ENCODE results near the gene CHKB. TPM values are rescaled to one million over a fixed set of nuclear protein-coding genes. Genes with fewer than 3 reads are reported as not detected.

CHKB gene
- total and polyA plus RNA-seq, 10 of the 15 experiments (the other 5 are each of a cell fraction or from before 2014, with no cell fraction given) = 10.0 to 93.9 (median 57.0) TPM

GRCh38 chr22:50607659-50608020, 25.0 kb upstream of the CHKB start:
- ChIA-PET POLR2A (no interaction called here), CTCF (no interaction called here), SMC1A (ENCODE audit: uncharacterized antibody, unreplicated experiment) (no interaction called here), RAD21 (ENCODE audit: unreplicated experiment) (no interaction called here)
- Histone ChIP-seq H3K4me1 (ENCODE audit: control insufficient read depth, insufficient read depth, low read length) (no peaks in the 10 kb centered on the region), H3K36me3 (ENCODE audit: control insufficient read depth in 2 of 2, insufficient read depth in 2 of 2, low read length in 1 of 2) (no peaks in the 10 kb centered on the region), H3K27me3 (replicated peaks in 1 of 2; ENCODE audit: control insufficient read depth in 2 of 2, insufficient read depth in 2 of 2, low read length in 1 of 2) (peaks cover 0 to 6% of the 10 kb centered on the region in 2 experiments; a peak in 3 of 4 replicates), H3K9me3 (replicated peaks; ENCODE audit: control insufficient read depth, insufficient read depth, low read length) (no peaks in the 10 kb centered on the region), H3K4me3 (no peak overlapping the region), H3K27ac (ENCODE audit: control insufficient read depth, insufficient read depth) (no peak overlapping the region), H2AFZ (ENCODE audit: control insufficient read depth, low read depth, low read length) (no peak overlapping the region), H4K20me1 (ENCODE audit: control insufficient read depth, insufficient read depth) (no peaks in the 10 kb centered on the region), H3K9ac (ENCODE audit: control insufficient read depth, insufficient read depth, low read length) (no peak overlapping the region), H3K4me2 (ENCODE audit: control insufficient read depth, insufficient read depth) (no peak overlapping the region), H3K79me2 (ENCODE audit: control insufficient read depth, insufficient read depth, low read length) (no peaks in the 10 kb centered on the region)
- WGBS (ENCODE audit: insufficient coverage, insufficient replicate concordance, low lambda C conversion rate, missing lambda C conversion rate) = 4% methylated on average over 6 of the region's 6 CpGs
- ATAC-seq (no peak), DNase-seq (ENCODE audit: low read depth, low spot score) (no peak), FAIRE-seq (no peak)
- TF ChIP-seq POU2F2 (IDR thresholded peaks at IDR 0.05; ENCODE audit: borderline replicate concordance, low read depth, low read length) = no peak
- TF ChIP-seq, protein P1, sequence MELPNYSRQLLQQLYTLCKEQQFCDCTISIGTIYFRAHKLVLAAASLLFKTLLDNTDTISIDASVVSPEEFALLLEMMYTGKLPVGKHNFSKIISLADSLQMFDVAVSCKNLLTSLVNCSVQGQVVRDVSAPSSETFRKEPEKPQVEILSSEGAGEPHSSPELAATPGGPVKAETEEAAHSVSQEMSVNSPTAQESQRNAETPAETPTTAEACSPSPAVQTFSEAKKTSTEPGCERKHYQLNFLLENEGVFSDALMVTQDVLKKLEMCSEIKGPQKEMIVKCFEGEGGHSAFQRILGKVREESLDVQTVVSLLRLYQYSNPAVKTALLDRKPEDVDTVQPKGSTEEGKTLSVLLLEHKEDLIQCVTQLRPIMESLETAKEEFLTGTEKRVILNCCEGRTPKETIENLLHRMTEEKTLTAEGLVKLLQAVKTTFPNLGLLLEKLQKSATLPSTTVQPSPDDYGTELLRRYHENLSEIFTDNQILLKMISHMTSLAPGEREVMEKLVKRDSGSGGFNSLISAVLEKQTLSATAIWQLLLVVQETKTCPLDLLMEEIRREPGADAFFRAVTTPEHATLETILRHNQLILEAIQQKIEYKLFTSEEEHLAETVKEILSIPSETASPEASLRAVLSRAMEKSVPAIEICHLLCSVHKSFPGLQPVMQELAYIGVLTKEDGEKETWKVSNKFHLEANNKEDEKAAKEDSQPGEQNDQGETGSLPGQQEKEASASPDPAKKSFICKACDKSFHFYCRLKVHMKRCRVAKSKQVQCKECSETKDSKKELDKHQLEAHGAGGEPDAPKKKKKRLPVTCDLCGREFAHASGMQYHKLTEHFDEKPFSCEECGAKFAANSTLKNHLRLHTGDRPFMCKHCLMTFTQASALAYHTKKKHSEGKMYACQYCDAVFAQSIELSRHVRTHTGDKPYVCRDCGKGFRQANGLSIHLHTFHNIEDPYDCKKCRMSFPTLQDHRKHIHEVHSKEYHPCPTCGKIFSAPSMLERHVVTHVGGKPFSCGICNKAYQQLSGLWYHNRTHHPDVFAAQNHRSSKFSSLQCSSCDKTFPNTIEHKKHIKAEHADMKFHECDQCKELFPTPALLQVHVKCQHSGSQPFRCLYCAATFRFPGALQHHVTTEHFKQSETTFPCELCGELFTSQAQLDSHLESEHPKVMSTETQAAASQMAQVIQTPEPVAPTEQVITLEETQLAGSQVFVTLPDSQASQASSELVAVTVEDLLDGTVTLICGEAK (IDR thresholded peaks at IDR 0.05; ENCODE audit: borderline replicate concordance) = no peak
- no peak for TF ChIP-seq ZZZ3 (IDR thresholded peaks at IDR 0.05; ENCODE audit: control insufficient read depth, insufficient read length, low read depth)
- no peak for TF ChIP-seq EGR1 (IDR thresholded peaks at IDR 0.05; ENCODE audit: borderline replicate concordance in 1 of 2, low read depth in 2 of 2, low read length in 2 of 2)
- TF ChIP-seq ZBTB11 (CRISPR knock-in tag; IDR thresholded peaks at IDR 0.05) = no peak
- no peak for TF ChIP-seq RCOR1 (conservative IDR thresholded peaks at IDR 0.05; ENCODE audit: low read depth, low read length)
- no peak for TF ChIP-seq BACH1 (IDR thresholded peaks at IDR 0.05; ENCODE audit: borderline replicate concordance)
- no peak for TF ChIP-seq RAD21 (IDR thresholded peaks at IDR 0.05; ENCODE audit: insufficient read depth, low read depth, low read length)
- no peak for TF ChIP-seq NRF1 (conservative IDR thresholded peaks at IDR 0.05; ENCODE audit: low read depth, low read length)
- TF ChIP-seq CREB1 (IDR thresholded peaks at IDR 0.05; ENCODE audit: low read depth) = no peak
- no peak for TF ChIP-seq SREBF1 (IDR thresholded peaks at IDR 0.05; ENCODE audit: low read length)
- TF ChIP-seq SPI1 (IDR thresholded peaks at IDR 0.05; ENCODE audit: borderline replicate concordance, insufficient read depth, low read depth, low read length) = no peak
- TF ChIP-seq ATF7 (IDR thresholded peaks at IDR 0.05; ENCODE audit: low read depth) = no peak
- TF ChIP-seq, protein P2, sequence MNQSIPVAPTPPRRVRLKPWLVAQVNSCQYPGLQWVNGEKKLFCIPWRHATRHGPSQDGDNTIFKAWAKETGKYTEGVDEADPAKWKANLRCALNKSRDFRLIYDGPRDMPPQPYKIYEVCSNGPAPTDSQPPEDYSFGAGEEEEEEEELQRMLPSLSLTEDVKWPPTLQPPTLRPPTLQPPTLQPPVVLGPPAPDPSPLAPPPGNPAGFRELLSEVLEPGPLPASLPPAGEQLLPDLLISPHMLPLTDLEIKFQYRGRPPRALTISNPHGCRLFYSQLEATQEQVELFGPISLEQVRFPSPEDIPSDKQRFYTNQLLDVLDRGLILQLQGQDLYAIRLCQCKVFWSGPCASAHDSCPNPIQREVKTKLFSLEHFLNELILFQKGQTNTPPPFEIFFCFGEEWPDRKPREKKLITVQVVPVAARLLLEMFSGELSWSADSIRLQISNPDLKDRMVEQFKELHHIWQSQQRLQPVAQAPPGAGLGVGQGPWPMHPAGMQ (IDR thresholded peaks at IDR 0.05; ENCODE audit: borderline replicate concordance) = no peak
- no peak for TF ChIP-seq GATAD2B (conservative IDR thresholded peaks at IDR 0.05; ENCODE audit: low read depth)
- in situ Hi-C loops (cut with MboI) = no loop called here
- BruUV-seq (replicated peaks) = no TSS peak
- intact Hi-C loops (cut with micrococcal nuclease; ENCODE audit: unreplicated experiment) = no loop called here

Measured in GM12878 (cell line).